Keratinocyte (primary cell): ENCODE data around the gene GSTO2.

Experiments used
- EZH2 ChIP-seq: IDR thresholded peaks from one replicate; pipeline ENCODE4 v1.6.1; 2012; ENCODE audit warnings: inconsistent platforms, mild to moderate bottlenecking, low read length, moderate library complexity
- TF ChIP-seq, protein P1 (sequence below), 3 experiments: IDR thresholded peaks in 1 of 3; conservative IDR thresholded peaks in 1 of 3; optimal IDR thresholded peaks in 1 of 3; 2 replicates in 2 of 3; 3 replicates in 1 of 3; pipeline versions ENCODE3 to v1.5.1; 2011; ENCODE audit warnings: low read length in 3 of 3, mild to moderate bottlenecking in 3 of 3, moderate library complexity in 2 of 3, control low read depth in 1 of 3, inconsistent platforms in 1 of 3; ENCODE audit not compliant: insufficient read depth in 2 of 3; ENCODE audit errors: extremely low read depth in 1 of 3

DNA sequence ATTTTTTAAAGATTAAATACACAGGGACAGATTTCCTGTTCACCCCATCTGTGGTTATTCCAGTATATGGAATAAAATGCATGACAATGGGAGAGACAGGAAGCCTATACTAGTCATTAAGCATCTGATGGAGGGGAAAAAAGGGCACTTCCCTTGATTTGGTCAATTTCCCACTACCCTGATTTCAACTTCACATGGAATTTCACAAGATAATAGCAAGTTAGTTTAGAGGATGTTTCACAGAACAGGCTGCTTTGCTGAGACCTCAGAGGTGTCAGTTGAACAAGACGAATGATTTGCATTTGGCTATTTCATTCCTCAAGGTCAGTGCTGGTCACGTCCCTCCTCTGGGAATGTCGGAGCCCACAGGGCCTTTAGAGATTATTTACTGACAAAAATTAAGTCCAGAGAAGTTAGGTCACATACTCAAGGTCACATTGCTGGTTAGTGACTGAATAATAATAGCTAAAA, 74.0 kb downstream of the GSTO2 start:
- TF ChIP-seq, protein P1, sequence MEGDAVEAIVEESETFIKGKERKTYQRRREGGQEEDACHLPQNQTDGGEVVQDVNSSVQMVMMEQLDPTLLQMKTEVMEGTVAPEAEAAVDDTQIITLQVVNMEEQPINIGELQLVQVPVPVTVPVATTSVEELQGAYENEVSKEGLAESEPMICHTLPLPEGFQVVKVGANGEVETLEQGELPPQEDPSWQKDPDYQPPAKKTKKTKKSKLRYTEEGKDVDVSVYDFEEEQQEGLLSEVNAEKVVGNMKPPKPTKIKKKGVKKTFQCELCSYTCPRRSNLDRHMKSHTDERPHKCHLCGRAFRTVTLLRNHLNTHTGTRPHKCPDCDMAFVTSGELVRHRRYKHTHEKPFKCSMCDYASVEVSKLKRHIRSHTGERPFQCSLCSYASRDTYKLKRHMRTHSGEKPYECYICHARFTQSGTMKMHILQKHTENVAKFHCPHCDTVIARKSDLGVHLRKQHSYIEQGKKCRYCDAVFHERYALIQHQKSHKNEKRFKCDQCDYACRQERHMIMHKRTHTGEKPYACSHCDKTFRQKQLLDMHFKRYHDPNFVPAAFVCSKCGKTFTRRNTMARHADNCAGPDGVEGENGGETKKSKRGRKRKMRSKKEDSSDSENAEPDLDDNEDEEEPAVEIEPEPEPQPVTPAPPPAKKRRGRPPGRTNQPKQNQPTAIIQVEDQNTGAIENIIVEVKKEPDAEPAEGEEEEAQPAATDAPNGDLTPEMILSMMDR (optimal IDR thresholded peaks at IDR 0.05 in 1 of 3, IDR thresholded peaks at IDR 0.05 in 1 of 3, conservative IDR thresholded peaks at IDR 0.05 in 1 of 3; ENCODE audit: extremely low read depth in 1 of 3, insufficient read depth in 2 of 3, low read length in 3 of 3) = no peak
- TF ChIP-seq EZH2 = no peak
